Measurements from ENCODE around the gene CPOX. TPM values are rescaled to one million over a fixed set of nuclear protein-coding genes. Genes with fewer than 3 reads are reported as not detected.
"Not testable (repeated sequence)": the region's sequence is repeated elsewhere in the genome, so short reads cannot be mapped to it uniquely, and the experiment has no call there.

The CPOX gene
- total RNA-seq (10 to 100 TPM; 41.1 to 41.3 TPM), polyA plus RNA-seq (1 to 10 TPM; 3.3 to 8.2 TPM)

DNA sequence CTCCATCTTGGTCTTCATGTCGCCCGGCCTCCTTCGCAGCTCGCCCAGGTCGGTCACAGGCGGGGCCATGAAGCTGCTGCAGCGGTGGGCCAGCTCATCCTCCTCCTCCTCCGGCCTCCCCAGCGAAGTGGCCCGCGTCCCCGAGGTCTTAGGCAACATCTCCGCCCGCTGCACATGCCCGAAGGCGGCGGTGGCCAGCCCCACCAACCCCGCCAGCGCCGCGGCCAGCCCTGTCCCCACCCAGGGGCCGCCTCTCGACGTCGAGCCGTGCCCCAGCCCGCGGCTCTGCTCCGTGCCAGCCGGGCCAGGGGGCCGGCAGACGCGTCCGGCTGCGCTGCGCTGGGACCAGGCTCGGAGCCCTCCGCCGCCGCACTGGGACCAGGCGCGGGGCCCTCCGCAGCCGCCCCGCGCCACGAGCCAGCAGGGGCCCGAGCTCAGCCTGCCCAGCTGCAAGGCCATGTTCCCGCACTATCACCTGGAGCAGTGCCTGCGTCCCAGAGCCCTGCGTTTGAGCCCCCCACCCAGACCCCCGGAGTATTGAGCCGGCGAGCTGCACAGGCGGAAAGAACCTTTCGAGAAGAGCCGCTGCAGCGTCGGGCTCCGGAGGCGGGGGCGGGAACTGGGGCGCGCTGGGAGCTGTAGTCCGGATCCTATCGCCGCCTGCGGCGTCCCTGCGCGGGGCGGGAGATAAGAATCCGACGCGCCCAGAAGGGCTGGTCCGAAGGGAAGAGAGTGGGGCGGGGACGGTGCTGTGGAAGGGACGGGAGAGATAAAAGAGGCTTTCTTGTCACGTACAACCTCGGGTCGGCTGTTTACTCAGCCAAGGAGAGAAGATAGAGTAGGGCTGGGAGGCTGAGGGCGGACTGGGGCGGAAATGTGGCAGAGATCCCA lies at the start of gene CPOX:
CPOX (minus strand) TSS at position 566 of the 891 bp plus-strand sequence; CDS start at position 459, 107 bp downstream.
- peak within 1 kb of the TSS; percentile 93 to 100 (median 98) for H3K4me3 Mint-ChIP-seq
- intact Hi-C loops (cut with micrococcal nuclease), result loop anchor here (1.0 to 5.0 kb wide), 7 partner anchors 29 to 828 kb away; partner anchors contain the start of genes ARL6, DCBLD2 and RIOX2
- no peaks in the 10 kb centered on the region for H3K27me3 ChIP-seq (ENCODE audit: insufficient read depth, low read length)
- ChIA-PET CTCF (ENCODE audit: partially characterized antibody) (interaction anchor here (0.7 to 4.3 kb wide), 11 partner anchors 8 to 554 kb away, joined by 3 to 26 read pairs (median 4); partner anchors contain the start of gene CLDND1), POLR2A (ENCODE audit: partially characterized antibody) (interaction anchor here (0.7 to 6.4 kb wide), 18 partner anchors 9 to 772 kb away, joined by 3 to 57 read pairs (median 4); partner anchors contain the start of genes CLDND1 and CRYBG3)
- H3K9me3 ChIP-seq (ENCODE audit: control insufficient read depth in 1 of 2, low read length in 2 of 2), result no peaks in the 10 kb centered on the region
- peak within 1 kb of the TSS; percentile 74 to 99 (median 98) for H3K27ac Mint-ChIP-seq
- H3K36me3 Mint-ChIP-seq, result peaks cover 5 to 37% of the 10 kb centered on the region in 2 donors
- peak; percentile 74 to 87 (median 79) for DNase-seq
- peaks cover 32% of the 10 kb centered on the region for H3K4me1 ChIP-seq (ENCODE audit: insufficient read depth, low read length)
- no peaks in the 10 kb centered on the region for H3K9me3 Mint-ChIP-seq
- H3K4me3 ChIP-seq (ENCODE audit: low read length in 2 of 2), result peak within 1 kb of the TSS; percentile 43 to 92
- no peaks in the 10 kb centered on the region for H3K36me3 ChIP-seq (ENCODE audit: insufficient read depth, low read length)
- H3K4me1 Mint-ChIP-seq, result peaks cover 28 to 46% (median 37%) of the 10 kb centered on the region in 4 donors
- peak within 1 kb of the TSS; percentile 71 for H3K27ac ChIP-seq (ENCODE audit: low read depth, low read length)
- no peaks in the 10 kb centered on the region for H3K27me3 Mint-ChIP-seq

DNA sequence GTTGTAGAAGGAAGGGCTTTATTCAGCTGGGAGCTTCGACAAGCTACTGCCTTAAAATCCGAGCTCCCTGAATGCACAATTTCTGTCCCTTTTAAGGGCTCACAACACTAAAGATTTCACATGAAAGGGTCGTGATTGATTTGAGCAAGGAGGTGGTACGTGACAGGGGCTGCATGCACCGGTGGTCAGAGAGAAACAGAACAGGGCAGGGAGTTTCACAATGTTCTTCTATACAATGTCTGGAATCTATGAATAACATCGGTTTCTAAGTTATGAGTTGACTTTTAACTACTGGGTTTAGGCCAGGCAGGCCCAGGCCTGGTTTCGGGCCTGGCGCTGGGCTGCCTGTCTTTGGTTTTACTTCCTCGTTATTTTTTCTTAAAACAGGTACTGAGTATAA lies 49.4 kb upstream of the CPOX start:
- H3K36me3 Mint-ChIP-seq; H3K27me3 ChIP-seq (ENCODE audit: insufficient read depth, low read length); DNase-seq; H3K9me3 ChIP-seq (ENCODE audit: control insufficient read depth in 1 of 2, low read length in 2 of 2); intact Hi-C loops (cut with micrococcal nuclease); H3K27ac Mint-ChIP-seq; POLR2A ChIA-PET (ENCODE audit: partially characterized antibody); H3K4me1 Mint-ChIP-seq; H3K4me3 ChIP-seq (ENCODE audit: low read length in 2 of 2); CTCF ChIA-PET (ENCODE audit: partially characterized antibody); H3K4me1 ChIP-seq (ENCODE audit: insufficient read depth, low read length); H3K27ac ChIP-seq (ENCODE audit: low read depth, low read length); H3K36me3 ChIP-seq (ENCODE audit: insufficient read depth, low read length): not testable (repeated sequence)
- Mint-ChIP-seq H3K4me3 (peak overlapping the region in 1 of 8 donors; percentile 23), H3K27me3 (peaks cover 6 to 15% of the 10 kb centered on the region in 2 donors), H3K9me3 (peaks cover 0 to 11% (median 7%) of the 10 kb centered on the region in 8 donors)

DNA sequence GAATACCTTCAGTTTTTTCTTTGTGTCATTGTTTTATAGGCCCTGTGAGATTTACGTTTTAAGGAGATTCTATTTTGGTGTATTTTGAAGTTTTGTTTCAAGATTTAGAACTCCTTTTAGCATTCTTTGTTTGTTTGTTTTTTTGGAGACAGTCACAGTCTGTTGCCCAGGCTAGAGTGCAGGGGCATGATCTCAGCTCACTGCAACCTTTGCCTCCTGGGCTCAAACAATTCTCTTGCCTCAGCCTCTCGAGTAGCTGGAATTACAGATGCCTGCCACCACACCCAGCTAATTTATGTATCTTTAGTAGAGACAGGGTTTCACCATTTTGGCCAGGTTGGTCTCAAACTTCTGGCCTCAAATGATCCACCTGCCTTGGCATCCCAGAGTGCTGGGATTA lies 48.3 kb upstream of the CPOX start:
- H3K36me3 Mint-ChIP-seq; CTCF ChIA-PET (ENCODE audit: partially characterized antibody); H3K9me3 ChIP-seq (ENCODE audit: control insufficient read depth in 1 of 2, low read length in 2 of 2); H3K4me3 Mint-ChIP-seq; POLR2A ChIA-PET (ENCODE audit: partially characterized antibody); H3K27ac Mint-ChIP-seq; H3K4me1 Mint-ChIP-seq; H3K27ac ChIP-seq (ENCODE audit: low read depth, low read length); DNase-seq; H3K36me3 ChIP-seq (ENCODE audit: insufficient read depth, low read length); intact Hi-C loops (cut with micrococcal nuclease); H3K27me3 ChIP-seq (ENCODE audit: insufficient read depth, low read length); H3K4me3 ChIP-seq (ENCODE audit: low read length in 2 of 2); H3K4me1 ChIP-seq (ENCODE audit: insufficient read depth, low read length): not testable (repeated sequence)
- Mint-ChIP-seq H3K9me3 (peaks cover 0 to 11% (median 7%) of the 10 kb centered on the region in 8 donors), H3K27me3 (peaks cover 6 to 15% of the 10 kb centered on the region in 2 donors)

- H3K4me3 ChIP-seq (ENCODE audit: low read length in 2 of 2); DNase-seq; H3K36me3 Mint-ChIP-seq; POLR2A ChIA-PET (ENCODE audit: partially characterized antibody); H3K27ac ChIP-seq (ENCODE audit: low read depth, low read length); intact Hi-C loops (cut with micrococcal nuclease); H3K4me3 Mint-ChIP-seq; H3K27ac Mint-ChIP-seq; H3K9me3 ChIP-seq (ENCODE audit: control insufficient read depth in 1 of 2, low read length in 2 of 2); H3K36me3 ChIP-seq (ENCODE audit: insufficient read depth, low read length); H3K4me1 ChIP-seq (ENCODE audit: insufficient read depth, low read length); CTCF ChIA-PET (ENCODE audit: partially characterized antibody); H3K27me3 ChIP-seq (ENCODE audit: insufficient read depth, low read length); H3K4me1 Mint-ChIP-seq: not testable (repeated sequence)
- Mint-ChIP-seq H3K9me3 (peaks cover 0 to 11% (median 7%) of the 10 kb centered on the region in 8 donors), H3K27me3 (peaks cover 4 to 11% of the 10 kb centered on the region in 2 donors)
Observed at GRCh38 chr3:98638515-98638914, 45.1 kb upstream of the CPOX start.

DNA sequence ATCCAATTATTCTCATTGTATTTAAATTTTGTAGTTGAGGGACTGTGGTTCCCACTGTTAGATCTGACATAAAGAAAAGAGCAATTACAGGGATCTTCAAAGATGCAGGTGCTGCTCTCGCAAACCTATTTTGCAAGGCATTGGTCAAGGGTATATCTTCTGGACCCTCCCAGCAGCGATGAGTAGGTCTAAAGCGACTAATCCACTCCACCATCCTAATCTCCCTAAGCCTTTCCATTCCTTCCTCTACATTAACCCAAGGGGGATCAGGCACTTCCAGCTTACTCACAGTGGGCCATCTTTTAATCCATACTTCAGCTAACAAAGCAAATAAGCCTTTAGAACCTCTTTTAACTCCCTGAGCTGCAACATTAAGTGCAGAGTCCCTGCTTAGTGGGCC lies 37.0 kb upstream of the CPOX start:
- no peak overlapping the region for H3K4me3 Mint-ChIP-seq
- DNase-seq, result no peak

GRCh38 chr3:98628317-98628716 lies 34.9 kb upstream of the CPOX start:
- CTCF ChIA-PET (ENCODE audit: partially characterized antibody), result interaction anchor here (1.7 kb wide), 1 partner anchor 24 kb away, joined by 4 read pairs; no protein-coding TSS in a partner anchor
- H3K4me3 ChIP-seq (ENCODE audit: low read length in 2 of 2), result no peak overlapping the region
- Mint-ChIP-seq H3K27me3 (no peaks in the 10 kb centered on the region), H3K27ac (no peak overlapping the region), H3K9me3 (peaks cover 0 to 2% (median 0%) of the 10 kb centered on the region in 8 donors), H3K4me3 (no peak overlapping the region), H3K36me3 (no peaks in the 10 kb centered on the region), H3K4me1 (no peaks in the 10 kb centered on the region)
- no peaks in the 10 kb centered on the region for H3K27me3 ChIP-seq (ENCODE audit: insufficient read depth, low read length)
- no peak for DNase-seq
- H3K36me3 ChIP-seq (ENCODE audit: insufficient read depth, low read length), result no peaks in the 10 kb centered on the region
- POLR2A ChIA-PET (ENCODE audit: partially characterized antibody), result no interaction called here
- intact Hi-C loops (cut with micrococcal nuclease), result no loop called here
- no peak overlapping the region for H3K27ac ChIP-seq (ENCODE audit: low read depth, low read length)
- no peaks in the 10 kb centered on the region for H3K9me3 ChIP-seq (ENCODE audit: control insufficient read depth in 1 of 2, low read length in 2 of 2)
- H3K4me1 ChIP-seq (ENCODE audit: insufficient read depth, low read length), result no peaks in the 10 kb centered on the region

More for the DNA sequence above, 37.0 kb upstream of the CPOX start:
- POLR2A ChIA-PET (ENCODE audit: partially characterized antibody), result no interaction called here
- H3K36me3 ChIP-seq (ENCODE audit: insufficient read depth, low read length), result no peaks in the 10 kb centered on the region
- H3K27me3 Mint-ChIP-seq, result peaks cover 0 to 2% of the 10 kb centered on the region in 2 donors
- no peaks in the 10 kb centered on the region for H3K4me1 ChIP-seq (ENCODE audit: insufficient read depth, low read length)
- H3K27me3 ChIP-seq (ENCODE audit: insufficient read depth, low read length), result no peaks in the 10 kb centered on the region
- H3K4me3 ChIP-seq (ENCODE audit: low read length in 2 of 2), result no peak overlapping the region
- H3K9me3 ChIP-seq (ENCODE audit: control insufficient read depth in 1 of 2, low read length in 2 of 2), result no peaks in the 10 kb centered on the region
- CTCF ChIA-PET (ENCODE audit: partially characterized antibody), result no interaction called here
- no peaks in the 10 kb centered on the region for H3K9me3 Mint-ChIP-seq
- no peaks in the 10 kb centered on the region for H3K36me3 Mint-ChIP-seq
- H3K27ac Mint-ChIP-seq, result no peak overlapping the region
- H3K27ac ChIP-seq (ENCODE audit: low read depth, low read length), result no peak overlapping the region
- intact Hi-C loops (cut with micrococcal nuclease), result no loop called here
- H3K4me1 Mint-ChIP-seq, result no peaks in the 10 kb centered on the region

- Mint-ChIP-seq H3K9me3 (peaks cover 0 to 2% (median 0%) of the 10 kb centered on the region in 8 donors), H3K27me3 (no peaks in the 10 kb centered on the region), H3K4me1 (no peaks in the 10 kb centered on the region), H3K27ac (no peak overlapping the region), H3K36me3 (no peaks in the 10 kb centered on the region), H3K4me3 (no peak overlapping the region)
- H3K4me3 ChIP-seq (ENCODE audit: low read length in 2 of 2), result no peak overlapping the region
- H3K27me3 ChIP-seq (ENCODE audit: insufficient read depth, low read length), result no peaks in the 10 kb centered on the region
- intact Hi-C loops (cut with micrococcal nuclease), result no loop called here
- POLR2A ChIA-PET (ENCODE audit: partially characterized antibody), result no interaction called here
- no peak overlapping the region for H3K27ac ChIP-seq (ENCODE audit: low read depth, low read length)
- CTCF ChIA-PET (ENCODE audit: partially characterized antibody), result no interaction called here
- no peaks in the 10 kb centered on the region for H3K36me3 ChIP-seq (ENCODE audit: insufficient read depth, low read length)
- no peaks in the 10 kb centered on the region for H3K9me3 ChIP-seq (ENCODE audit: control insufficient read depth in 1 of 2, low read length in 2 of 2)
- DNase-seq, result no peak
- no peaks in the 10 kb centered on the region for H3K4me1 ChIP-seq (ENCODE audit: insufficient read depth, low read length)
Observed at GRCh38 chr3:98626151-98626550, 32.7 kb upstream of the CPOX start.
